Fibroblast of skin of right biceps (primary cell): ENCODE results near the gene ACSS1.
"Not testable (repeated sequence)": the region's sequence is repeated elsewhere in the genome, so short reads cannot be mapped to it uniquely, and the experiment has no call there.

Experiments
- DNase-seq: peaks from one replicate; pipeline ENCODE4 v3.0.0-alpha.2; 2013

Gene ACSS1

DNA sequence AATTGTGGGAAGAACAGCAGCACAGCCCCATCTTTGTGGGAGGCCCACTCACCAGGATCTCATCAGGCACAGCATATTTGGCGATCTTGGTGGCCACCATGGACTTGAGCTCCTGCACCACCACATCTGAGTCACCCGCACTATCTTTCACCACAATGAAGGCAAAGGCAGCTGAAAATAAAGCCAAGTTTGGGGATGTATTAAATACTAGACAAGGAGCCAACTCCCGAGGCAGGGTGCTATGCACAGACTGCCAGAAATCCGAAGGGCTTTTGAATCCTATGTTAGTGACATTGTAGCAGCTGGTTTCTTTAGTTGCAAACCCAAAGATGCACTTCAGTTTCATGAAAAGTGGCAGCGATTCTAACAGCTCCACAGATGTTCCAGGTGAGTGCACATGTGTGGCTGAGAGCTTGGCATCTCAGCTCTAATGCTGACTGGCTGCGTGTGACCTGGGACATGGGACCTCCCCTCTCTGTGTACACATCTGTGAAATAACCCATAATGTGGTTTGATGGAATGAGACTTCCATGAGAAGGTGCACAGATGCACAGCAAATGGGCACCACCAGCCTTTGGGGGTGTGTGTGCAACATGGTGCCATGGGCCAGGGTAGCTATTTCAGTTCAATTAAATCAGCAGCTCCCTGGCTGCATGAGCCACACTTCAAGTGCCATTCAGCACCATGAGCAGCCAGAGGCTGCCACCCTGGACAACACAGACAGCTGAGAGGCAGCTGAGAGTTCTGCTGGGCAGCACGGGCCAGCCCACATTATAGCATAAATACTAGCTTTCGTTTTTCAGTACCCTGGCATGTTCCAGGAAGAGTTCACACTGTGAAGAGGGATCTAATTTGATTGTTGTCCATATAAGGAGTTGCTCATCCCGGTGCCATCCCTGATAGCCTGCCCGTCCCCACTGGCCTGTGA, 48.5 kb downstream of the ACSS1 start:
- DNase-seq = peak; percentile 47

DNA sequence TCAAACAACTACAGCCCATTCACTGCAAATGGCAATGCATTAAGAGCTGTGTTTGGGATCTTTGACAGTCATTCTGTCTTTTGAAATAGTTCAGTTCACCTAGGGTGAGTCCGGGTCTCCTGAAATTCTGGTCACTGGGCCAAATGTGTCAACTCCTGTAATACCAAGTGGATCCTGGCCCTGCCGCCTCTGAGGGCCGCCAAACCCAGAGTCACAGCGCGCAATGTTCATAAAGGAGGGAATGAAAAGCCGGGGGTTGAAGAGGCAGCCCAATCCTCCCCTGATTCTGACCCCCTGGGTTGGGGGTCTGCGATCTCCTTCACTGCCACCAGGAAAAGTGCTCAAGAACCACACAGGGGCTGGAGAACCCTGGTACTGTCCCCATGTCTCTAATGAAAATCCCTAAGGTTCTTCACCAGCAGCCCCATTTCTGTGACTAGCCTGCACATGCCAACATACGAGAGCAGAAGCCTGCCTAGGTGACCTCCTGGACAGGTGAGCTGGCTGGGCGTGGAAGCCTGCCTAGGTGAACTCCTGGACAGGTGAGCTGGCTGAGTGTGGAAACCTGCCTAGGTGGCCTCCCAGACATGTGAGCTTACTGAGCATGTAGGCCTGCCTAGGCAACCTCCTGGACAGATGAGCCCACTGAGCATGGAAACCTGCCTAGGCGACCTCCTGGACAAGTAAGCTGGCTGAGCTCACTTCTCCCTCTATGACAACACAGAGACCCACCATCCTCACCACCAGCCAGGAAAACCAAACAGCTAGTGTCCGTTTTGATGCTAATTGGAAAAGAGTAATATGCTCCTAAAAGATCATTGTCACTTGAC, 49.3 kb downstream of the ACSS1 start:
- no peak for DNase-seq

DNA sequence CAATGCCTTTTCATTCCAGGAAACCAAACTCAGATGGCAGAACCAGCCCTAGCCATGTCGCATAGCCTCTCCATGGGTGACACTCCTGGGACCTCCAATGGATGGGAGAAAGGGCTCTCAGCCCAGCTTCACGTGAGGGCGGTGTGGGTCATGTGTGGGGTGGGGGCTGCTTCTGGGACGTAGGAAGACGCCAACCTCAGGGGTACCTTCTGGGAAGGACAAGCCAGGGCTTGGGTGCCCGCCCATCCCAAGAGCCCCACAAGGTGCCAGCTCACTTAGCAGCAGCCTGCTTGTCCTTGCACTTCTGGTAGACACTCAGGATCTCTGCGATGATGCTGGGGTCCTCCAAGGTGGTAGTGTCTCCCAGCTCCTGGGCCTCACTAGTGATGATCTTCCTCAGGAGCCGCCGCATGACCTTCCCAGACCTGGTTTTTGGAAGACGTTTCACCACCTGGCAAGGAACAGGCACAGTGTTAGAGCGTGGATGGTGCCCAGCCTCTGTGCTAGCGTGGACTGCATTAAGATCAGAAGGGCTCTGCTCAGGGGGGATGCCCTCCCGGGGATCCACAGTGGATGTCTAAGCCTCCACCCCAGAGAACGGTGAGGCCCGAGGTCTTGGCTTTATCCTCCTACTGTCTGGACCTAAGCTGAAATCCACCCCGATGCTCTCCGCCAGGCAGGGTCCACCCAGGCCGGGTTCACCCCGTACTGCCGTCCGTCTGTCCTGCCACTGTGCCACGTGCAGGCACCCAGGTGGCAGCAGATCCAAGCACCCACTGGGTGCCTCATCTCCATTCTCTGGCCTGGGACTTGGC, 50.2 kb downstream of the ACSS1 start:
- DNase-seq = no peak

DNA sequence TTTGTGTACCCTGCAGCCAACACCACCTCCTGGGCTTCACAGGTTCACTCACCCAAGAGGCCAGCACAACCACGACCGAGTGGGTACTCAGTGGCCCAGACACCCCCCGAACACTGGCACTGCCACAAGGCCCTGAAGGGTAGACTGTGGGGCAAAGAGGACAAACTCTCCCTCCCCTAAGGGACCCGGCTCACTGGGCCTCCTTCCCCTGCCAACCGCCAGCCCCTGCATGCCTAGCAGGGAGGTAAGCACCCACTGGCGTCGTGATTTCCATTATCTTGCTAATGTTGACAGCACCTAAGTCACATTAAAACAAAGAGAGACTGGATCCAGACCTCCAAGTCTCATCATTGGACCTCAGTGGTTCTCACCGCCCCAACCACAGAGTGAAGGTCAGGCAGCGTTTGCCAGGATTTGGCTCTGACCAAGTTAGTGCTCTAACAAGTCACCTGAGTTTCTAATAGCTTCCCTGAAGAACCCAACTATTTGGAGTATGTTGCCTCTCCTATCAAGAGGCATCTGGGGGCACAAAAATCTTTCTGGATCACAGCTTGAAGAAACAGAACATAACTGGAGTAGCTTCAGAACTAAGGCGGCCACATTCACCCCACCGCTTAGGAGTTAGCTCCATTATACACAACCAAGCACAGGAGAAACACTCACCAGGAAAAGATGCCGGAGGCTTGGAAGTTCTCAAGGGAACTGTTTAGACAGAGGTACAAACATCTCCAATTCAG, 51.3 kb downstream of the ACSS1 start:
- DNase-seq = no peak

DNA sequence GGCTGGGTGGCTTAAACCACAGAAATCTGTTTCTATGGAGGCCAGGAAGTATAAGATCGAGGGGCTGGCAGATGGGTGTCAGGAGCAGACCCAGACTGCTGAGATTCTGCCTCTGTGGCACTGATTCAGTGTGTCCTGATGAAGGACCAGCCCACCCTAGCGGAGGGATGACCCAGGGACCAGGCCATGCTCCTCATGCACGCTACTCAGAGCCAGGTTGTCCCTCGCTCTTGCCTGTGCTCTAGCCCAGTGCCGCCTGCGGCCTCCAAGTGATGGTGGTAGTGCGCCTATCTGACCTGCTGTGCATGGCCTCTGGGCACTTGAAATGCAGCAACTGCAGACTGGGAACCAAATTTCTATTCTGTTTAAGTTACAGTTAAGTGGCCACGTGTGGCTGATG, 52.3 kb downstream of the ACSS1 start:
- DNase-seq = no peak

DNA sequence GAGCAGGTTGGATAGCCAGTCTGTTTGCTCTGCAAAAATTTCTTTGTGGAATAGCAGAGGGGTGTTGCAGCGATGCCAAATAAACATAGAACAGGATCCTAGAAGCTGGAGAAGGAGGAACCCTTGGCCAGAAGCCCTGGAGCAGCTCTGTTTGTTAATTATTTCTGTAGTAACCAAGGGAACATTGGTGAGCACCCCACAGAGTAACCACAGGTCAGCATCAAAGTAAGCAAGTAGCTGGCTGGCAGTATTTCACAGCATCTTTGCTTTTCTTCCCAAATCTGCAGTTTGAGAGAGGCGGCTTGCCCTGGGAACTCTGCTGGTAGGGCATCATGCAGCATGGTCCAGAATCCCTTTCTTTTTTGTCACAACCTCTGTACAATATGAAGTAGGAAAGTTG, 52.7 kb downstream of the ACSS1 start:
- DNase-seq = no peak

DNA sequence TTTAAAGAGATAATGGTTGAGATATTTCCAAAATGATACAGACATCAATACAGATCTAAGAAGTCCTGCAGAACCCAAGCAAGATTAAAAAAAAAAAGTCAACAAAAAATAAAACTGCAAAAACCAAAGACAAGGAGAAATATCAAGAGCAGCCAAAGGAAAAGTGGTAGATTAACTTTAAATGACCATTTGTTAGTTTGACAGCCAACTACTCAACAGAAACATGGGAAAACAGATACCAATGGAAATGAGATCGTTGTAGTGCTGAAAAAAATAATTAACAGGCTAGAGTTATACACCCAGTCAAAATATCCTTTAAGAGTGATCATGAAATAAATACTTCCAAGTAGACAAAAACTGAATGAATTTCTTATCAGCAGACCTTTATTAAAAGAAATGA, 54.9 kb downstream of the ACSS1 start:
- no peak for DNase-seq

DNA sequence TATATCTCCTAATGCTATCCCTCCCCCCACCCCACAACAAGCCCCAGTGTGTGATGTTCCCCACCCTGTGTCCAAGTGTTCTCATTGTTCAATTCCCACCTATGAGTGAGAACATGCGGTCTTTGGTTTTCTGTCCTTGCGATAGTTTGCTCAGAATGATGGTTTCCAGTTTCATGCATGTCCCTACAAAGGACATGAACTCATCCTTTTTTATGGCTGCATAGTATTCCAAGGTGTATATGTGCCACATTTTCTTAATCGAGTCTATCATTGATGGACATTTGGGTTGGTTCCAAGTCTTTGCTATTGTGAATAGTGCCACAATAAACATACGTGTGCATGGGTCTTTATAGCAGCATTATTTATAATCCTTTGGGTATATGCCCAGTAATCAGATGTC, 56.6 kb downstream of the ACSS1 start:
- not testable (repeated sequence) for DNase-seq

DNA sequence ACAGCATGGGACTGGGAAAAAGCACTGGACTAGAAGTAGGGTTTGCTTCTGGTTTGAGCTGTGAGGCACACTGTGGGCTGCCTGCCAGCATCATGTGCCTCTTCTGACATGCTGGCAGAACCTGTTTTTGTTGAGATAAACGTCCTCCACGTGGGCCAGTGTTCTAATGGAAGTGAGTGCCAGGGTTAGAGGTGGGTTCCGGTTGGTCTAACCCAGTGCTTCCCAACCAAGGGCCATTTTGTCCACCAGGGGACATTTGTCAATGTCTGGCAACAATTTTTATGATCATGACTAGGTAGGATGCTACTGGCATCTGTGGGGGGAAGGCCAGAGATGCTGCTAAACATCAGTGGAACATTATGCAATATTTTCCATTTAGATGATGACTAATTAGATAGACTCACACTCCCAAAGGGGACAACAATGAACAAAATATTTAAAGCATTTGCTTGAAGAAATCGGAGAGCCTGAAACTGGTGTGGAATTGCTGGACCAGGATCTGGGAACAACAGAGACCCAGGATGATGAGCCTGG, 57.6 kb downstream of the ACSS1 start:
- DNase-seq = peak; percentile 90

DNA sequence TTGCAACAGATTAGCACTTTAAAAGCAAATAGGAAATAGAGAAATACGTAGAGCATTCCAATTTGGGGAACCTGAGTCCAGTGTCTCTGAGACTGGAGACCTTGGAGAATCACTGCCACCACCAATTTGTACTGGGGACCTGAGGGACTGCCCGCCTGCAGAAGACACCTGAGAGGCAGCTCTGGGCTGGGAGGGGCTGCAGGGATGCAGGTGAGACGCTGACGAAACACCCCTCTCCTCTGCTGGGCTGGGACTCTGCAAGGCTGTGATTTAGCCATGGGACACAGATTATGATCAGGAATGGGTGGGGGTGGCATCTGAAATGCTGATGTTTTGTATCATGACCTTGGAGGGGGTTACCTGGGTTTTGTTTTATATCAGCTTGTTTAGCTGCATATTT, 58.4 kb downstream of the ACSS1 start:
- DNase-seq = no peak

DNA sequence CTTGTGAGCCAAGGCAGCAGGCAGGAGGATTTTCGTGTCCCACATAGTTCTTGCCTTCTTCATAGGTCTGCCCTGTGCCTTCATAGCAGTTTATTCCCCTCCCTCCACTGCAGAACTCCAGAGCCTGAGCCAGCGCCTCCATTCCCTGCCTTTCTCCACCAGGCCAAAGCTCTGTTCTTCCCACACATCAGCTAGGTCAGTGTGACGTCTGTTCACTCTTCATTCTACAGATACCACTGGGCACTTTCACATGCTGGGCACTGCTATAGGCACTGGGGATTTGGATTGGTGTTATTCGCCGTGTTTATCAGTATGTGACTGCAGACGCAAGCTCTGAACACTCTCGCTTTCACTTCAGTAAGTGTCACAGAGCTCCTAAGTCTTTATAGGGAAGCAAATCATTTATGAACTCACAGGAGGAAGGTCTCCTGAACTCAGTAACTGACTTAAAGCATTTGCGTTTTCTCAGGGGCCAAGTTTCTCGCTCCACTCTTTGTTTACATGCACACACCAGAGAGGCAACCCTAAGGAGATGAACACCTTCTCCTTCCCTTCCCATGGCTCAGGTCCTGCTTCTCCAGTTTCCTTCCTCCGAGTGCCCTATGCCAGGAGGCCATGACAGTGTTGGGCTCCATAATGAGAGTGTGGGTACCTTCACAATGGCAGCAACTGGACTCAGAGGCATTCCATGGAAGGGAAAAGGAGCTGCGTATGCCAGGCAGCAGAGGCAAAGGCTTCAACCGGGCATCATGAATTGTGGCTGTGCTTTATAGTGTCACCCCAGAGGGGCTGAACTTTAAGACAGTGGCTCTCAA, 59.1 kb downstream of the ACSS1 start:
- peak; percentile 3 for DNase-seq

DNA sequence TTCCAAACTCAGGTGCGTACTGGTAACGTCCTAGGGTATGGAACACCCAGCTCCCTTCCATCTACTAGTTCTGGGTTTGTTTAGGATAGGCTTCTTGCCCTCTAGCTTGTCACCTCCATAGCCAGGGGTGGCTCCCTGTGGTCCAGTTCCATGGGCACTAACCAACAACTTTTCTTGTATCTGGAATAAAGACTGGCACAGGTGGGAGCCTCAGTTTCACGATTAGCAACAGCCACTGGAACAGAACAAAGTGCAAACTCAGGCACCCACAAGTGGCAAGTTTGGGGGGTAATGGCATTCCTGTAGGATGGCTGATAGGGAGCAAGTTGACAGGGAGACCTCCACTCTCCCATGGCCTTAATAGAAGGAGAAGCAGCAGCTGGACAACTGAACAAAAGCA, 59.8 kb downstream of the ACSS1 start:
- no peak for DNase-seq

DNA sequence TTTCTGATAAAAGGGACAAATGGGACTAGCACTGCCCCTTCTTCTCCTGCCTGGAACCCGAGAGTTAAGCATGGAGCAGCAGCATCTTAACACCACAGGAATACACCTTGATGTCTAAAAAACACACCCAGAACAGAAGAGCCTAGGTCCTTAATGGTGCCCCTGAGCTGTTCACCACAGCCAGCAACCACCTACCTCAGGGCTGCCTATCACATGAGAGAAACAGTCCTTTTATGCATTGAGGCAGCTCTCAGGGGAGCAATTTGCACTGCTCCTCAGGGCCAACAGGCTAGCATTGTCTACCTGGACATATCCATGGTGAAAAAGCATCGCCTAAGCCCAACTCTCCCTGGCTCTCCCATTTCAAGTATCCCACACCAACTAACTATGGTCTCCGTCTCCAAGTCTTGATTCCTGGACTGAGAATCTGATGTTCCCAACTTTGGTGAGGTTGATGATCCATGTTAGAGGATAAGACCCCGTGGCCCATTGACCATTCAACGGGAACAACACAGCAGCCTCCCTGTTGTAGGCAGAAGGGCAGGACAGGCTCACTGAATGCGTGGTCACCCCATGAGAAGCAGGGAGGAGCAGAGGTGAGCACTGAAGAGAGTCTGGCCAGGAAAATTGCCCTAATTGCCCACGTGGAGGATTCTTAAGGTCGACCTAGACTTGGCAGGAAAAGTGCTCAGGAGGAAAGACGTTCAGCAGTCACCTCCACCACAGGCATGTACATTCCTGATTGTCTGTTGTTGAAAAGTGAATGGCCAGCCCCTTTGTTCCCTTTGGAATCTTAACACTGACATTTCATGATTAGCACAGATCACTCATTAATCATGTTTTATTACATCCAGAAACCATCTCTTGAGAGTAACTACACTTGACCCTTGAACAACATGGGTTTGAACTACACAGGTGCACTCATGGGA, 61.2 kb downstream of the ACSS1 start:
- no peak for DNase-seq

DNA sequence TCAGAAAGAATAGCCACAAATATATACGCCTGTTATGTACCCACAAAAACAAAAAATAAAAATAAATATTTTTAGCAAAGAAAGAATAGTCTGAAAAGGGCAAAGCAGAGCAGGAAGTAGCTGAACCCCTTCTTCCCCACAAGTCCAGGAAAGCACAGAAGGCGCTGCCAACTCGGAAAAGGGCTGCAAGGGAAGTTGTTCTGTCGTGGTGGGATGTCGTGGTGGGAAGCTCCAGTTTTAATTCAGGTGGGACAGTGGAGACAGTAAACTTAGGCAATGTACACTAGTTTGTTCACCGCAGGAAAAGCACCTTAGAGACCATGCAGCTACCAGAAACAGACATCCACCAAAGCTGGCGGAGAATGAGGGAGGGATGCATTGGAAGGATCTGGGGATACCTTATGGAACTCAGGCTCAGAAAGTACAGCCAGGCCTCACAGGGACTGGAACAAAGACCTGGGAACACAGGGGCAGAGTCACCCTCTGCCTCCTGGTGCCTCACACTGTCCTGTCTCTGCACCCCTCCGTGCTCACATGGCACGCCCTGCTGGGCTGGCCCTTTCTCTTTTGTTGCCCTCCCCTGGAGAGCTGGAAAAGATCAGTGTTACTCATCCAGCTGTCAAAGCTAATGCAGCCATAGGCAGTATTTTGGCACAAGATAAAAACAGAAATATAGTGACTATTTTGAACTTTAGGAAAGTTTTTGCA, 62.0 kb downstream of the ACSS1 start:
- peak; percentile 4 for DNase-seq

DNA sequence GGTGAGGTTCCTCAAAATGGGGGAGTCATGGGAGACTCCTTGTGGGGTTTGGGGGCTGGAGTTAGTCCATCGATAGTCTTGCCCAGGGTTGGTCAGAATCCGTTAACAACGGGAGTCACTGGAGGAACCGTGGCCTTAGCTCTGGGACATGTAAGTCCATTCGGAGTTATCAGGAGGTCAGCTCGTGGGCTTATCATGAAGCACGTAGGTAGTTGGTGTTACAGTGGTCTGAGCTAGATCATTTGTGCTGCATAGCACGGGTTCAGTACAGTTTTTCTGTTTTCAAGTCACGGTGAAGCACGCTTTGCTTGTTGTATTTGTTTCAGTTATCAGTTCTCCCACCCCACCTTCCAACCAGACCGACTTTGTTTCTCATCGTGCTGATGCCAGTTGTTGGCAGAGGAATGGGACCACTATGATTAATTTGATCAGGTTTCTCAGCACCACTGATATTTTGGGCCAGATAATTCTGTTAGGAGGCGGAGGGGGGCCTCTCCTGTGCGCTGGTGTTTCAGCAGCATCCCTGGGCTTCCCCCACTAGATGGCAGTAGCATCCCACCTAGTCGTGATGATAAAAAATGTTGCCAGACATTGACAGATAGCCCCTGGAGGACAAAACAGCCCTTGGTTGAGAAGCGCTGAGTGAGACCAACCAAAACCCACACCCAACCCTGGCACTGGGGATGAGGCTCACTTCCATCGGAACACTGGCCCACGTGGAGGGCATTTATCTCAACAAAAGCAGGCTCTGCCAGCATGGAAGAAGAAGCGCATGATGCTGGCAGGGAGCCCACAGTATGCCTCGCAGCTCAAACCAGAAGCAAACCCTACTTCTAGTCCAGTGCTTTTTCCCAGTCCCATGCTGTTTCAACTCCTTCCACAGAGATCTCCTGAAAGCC, 63.2 kb downstream of the ACSS1 start:
- peak; percentile 74 for DNase-seq

DNA sequence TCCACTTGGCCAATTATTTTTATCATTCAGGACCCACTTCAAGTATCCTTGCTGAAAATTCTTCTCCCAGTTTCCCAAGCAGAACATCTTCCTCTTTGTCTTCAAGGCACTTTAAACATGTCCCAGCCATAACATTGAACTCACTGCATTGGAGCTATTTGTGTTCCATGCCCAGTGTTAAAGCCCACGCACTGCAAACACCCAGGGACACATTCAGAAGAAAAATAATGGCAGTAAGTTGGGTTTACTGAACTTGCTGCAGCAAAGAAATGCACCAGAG, 63.8 kb downstream of the ACSS1 start:
- DNase-seq = no peak

DNA sequence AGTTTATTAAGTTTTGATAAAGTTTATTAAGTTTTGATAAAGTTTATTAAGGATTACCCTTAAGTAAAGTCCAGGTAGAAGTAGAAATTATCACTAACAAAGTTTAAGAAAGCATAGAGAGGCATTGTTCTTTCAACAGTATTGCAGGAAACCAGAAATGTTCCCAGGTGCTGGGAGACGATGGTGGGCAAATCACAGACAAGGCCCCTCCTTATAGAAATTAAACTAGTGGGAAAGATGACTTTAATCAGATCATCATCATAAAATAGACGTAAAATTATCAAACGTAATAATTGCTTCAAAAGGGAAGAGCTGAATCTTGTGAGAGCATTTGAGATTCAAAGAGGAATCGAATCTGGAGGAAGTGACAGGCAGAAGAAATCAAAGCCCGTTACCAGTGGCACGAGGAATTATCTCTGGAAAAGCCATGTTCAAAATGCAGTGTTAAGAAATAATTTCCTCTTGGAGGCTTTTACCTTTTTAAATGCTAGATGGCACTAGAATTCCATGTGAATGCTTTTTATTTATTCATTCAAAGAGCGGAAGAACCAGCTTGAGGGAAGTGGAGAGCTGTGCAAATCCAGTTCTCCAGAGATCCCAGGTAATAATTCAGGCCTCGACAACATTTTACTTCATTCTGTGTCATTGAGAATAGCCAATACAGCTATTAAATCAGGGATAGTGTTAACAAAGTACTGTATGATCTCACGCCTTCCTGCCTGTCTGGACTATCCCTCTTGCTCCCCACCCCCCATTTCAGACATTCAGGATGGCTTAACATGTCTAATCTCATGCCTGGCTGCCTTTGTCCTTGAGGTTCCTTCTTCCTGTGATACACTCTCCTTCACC, 64.4 kb downstream of the ACSS1 start:
- peak; percentile 58 for DNase-seq
